SU-DHL-6 (cell line): ENCODE data around the gene SPRY2.

Source experiments
- H2AFZ ChIP-seq: fragments of 200-600 bp; sonication (generic); 2 replicates; pipeline ENCODE4 v1.6.1; 2014; ENCODE audit warnings: low read depth, mild to moderate bottlenecking, moderate library complexity, mixed read lengths, antibody characterized with exemption, low read length; ENCODE audit not compliant: severe bottlenecking
- H3F3A ChIP-seq: fragments of 200-600 bp; shearing (Covaris generic); 2 replicates; pipeline ENCODE4 v1.6.0; 2016; ENCODE audit warnings: antibody characterized with exemption, mild to moderate bottlenecking; ENCODE audit not compliant: insufficient read depth
- H3K27ac ChIP-seq: fragments of 200-600 bp; sonication (generic); 2 replicates; pipeline ENCODE4 v1.5.1; 2016; ENCODE audit warnings: low read depth, mild to moderate bottlenecking, low read length, moderate library complexity, mixed read lengths
- H3K27me3 ChIP-seq: fragments of 200-600 bp; sonication (generic), shearing (Covaris generic); 2 replicates; pipeline ENCODE4 v1.6.0; 2014; ENCODE audit warnings: mild to moderate bottlenecking, low read length
- H3K36me3 ChIP-seq: fragments of 200-600 bp; sonication (generic); 2 replicates; pipeline ENCODE4 v1.6.1; 2014; ENCODE audit warnings: mild to moderate bottlenecking, low read length, mixed read lengths
- H3K4me2 ChIP-seq: fragments of 300-600, 200-600 bp; shearing (Covaris generic), sonication (generic); 2 replicates; pipeline ENCODE4 v1.6.0; 2014; ENCODE audit warnings: low read length, low read depth, mild to moderate bottlenecking; ENCODE audit not compliant: poor library complexity, severe bottlenecking
- H3K4me3 ChIP-seq: fragments of 200-600 bp; sonication (generic); 2 replicates; pipeline ENCODE4 v1.5.1; 2014; ENCODE audit warnings: antibody characterized with exemption, low read length, mild to moderate bottlenecking, mixed read lengths; ENCODE audit not compliant: insufficient read depth, poor library complexity, severe bottlenecking
- H3K79me2 ChIP-seq: fragments of 200-600 bp; sonication (generic); 2 replicates; pipeline ENCODE4 v1.6.1; 2014; ENCODE audit warnings: mild to moderate bottlenecking, low read length, moderate library complexity; ENCODE audit not compliant: insufficient read depth
- H3K9ac ChIP-seq: fragments of 200-600 bp; sonication (generic); 2 replicates; pipeline ENCODE4 v1.7.0; 2014; ENCODE audit warnings: mild to moderate bottlenecking, low read length
- H3K9me2 ChIP-seq: fragments of 200-600 bp; sonication (generic); replicated peaks from 2 replicates; pipeline ENCODE4 v1.6.1; 2014; ENCODE audit warnings: low read length; ENCODE audit not compliant: insufficient read depth
- H3K9me3 ChIP-seq: fragments of 200-600 bp; sonication (generic); 2 replicates; pipeline ENCODE4 v1.6.1; 2014; ENCODE audit warnings: low read length, mixed read lengths; ENCODE audit not compliant: insufficient read depth
- H4K20me1 ChIP-seq: fragments of 200-600 bp; sonication (generic); 2 replicates; pipeline ENCODE4 v1.6.1; 2014; ENCODE audit warnings: low read depth, mild to moderate bottlenecking, antibody characterized with exemption, low read length, moderate library complexity, mixed read lengths
- CTCF ChIP-seq: fragments of 200-600 bp; sonication (generic); IDR thresholded peaks from one replicate; pipeline ENCODE4 v1.5.1; 2017; ENCODE audit warnings: antibody characterized with exemption, mild to moderate bottlenecking, low read length, moderate library complexity; ENCODE audit not compliant: insufficient read depth, poor library complexity, severe bottlenecking
- EZH2phosphoT487 ChIP-seq: fragments of 200-600 bp; sonication (generic), shearing (Covaris generic); conservative IDR thresholded peaks from 2 replicates; pipeline ENCODE4 v1.6.1; 2018; ENCODE audit warnings: mild to moderate bottlenecking, antibody characterized with exemption, low read length, moderate library complexity, mixed read lengths

SPRY2 gene

GRCh38 chr13:80337288-80338081 is 3.4 kb downstream of the SPRY2 start:
- Histone ChIP-seq H2AFZ (no peak overlapping the region), H3K4me3 (no peak overlapping the region), H3K79me2 (no peaks in the 10 kb centered on the region), H4K20me1 (no peaks in the 10 kb centered on the region), H3F3A (no peaks in the 10 kb centered on the region), H3K9me3 (no peaks in the 10 kb centered on the region), H3K36me3 (no peaks in the 10 kb centered on the region), H3K27ac (no peak overlapping the region), H3K9me2 (no peaks in the 10 kb centered on the region), H3K4me2 (no peak overlapping the region), H3K9ac (no peak overlapping the region), H3K27me3 (no peaks in the 10 kb centered on the region)
- no peak for TF ChIP-seq EZH2phosphoT487
- TF ChIP-seq CTCF: no peak

- Histone ChIP-seq H3K79me2 (no peaks in the 10 kb centered on the region), H4K20me1 (no peaks in the 10 kb centered on the region), H3K9me2 (no peaks in the 10 kb centered on the region), H3K4me3 (no peak overlapping the region), H3K4me2 (no peak overlapping the region), H3K27me3 (no peaks in the 10 kb centered on the region), H3K9me3 (no peaks in the 10 kb centered on the region), H3K9ac (no peak overlapping the region), H3K36me3 (no peaks in the 10 kb centered on the region), H3K27ac (no peak overlapping the region), H3F3A (no peaks in the 10 kb centered on the region), H2AFZ (no peak overlapping the region)
- no peak for TF ChIP-seq CTCF
- no peak for TF ChIP-seq EZH2phosphoT487
These were observed 4.1 kb downstream of the SPRY2 start for GRCh38 chr13:80336776-80337287.

- no peak overlapping the region for H3K9ac ChIP-seq
- H3K4me3 ChIP-seq: no peak overlapping the region
These were observed 4.6 kb downstream of the SPRY2 start for GRCh38 chr13:80336370-80336769.

More at GRCh38 chr13:80336370-80336769, 4.6 kb downstream of the SPRY2 start:
- no peak overlapping the region for H3K27ac ChIP-seq
- H3K9me2 ChIP-seq: no peaks in the 10 kb centered on the region
- no peaks in the 10 kb centered on the region for H3K79me2 ChIP-seq
- TF ChIP-seq CTCF: no peak
- no peaks in the 10 kb centered on the region for H3K9me3 ChIP-seq
- no peaks in the 10 kb centered on the region for H3K36me3 ChIP-seq
- H3F3A ChIP-seq: no peaks in the 10 kb centered on the region
- no peaks in the 10 kb centered on the region for H4K20me1 ChIP-seq
- no peaks in the 10 kb centered on the region for H3K27me3 ChIP-seq
- no peak overlapping the region for H2AFZ ChIP-seq
- no peak overlapping the region for H3K4me2 ChIP-seq
